Mucosa of gallbladder (tissue), 1 donor: Measurements from ENCODE around the gene NPAS3. TPM values are rescaled to one million over a fixed set of nuclear protein-coding genes. Genes with fewer than 3 reads are reported as not detected.

Experiments
- DNase-seq: peaks from one replicate; pipeline ENCODE4 v3.0.0-alpha.2; 2020; ENCODE audit warnings: low spot score
- total RNA-seq: library from RNA; stranded (reverse); gene quantifications from one replicate; pipeline ENCODE4 v1.2.1, GENCODE V29; 2021
- donor health status: DM: no; HTN: no; CAD: no.

Gene NPAS3
- total RNA-seq, 1 donor from 2014 or later = 1.8 TPM

DNA sequence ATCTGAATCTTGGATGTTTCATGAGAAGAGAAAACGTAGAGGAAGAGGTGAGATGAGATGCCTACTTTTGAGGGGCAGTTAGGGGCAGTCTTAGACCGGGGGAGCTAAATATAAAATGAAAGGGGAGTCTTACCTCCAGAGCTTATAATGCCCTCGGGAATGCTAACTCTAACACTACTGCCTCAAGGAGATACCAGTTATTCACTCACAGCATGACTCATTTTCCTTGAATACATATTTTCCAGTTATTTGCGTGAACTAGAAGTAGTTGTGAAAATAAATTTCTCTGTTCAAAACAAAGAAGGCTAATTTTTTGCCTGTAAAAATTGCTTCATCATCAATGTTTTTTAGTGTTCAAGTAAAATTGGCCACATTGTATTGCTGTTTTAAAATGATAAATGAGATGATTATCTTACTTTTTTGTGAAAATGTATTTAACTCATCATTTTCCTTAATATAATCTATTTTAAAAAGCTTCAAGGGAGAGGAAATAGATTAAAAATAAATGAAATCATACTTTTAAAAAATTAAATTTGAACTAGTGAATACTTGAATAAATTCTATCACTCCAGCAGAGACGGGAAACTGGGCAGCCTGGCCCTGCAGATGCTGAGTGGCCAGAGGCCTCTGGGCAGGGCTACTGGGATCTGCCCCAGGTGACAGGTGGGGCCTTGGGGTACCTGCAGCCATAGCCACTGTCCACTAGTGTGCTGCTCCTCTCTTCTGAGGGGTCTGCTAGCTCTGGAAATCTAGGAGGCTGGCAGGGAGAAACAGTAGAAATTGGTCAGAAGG lies 672.9 kb downstream of the NPAS3 start:
- DNase-seq = no peak

DNA sequence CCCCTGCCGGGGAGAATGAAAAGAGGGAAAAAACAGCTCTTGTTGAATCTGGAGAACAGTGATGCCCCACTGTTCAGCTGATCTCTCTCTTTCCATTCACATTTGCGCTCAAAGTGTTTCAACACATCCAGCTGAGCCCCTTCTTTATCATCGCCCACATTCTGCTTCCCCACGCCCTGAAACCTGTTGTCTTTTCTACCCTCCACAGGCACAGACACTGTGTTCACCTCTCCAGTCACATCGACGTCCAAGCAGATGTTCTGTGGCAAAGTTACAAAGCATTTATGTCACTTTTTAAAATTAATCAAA lies 673.5 kb downstream of the NPAS3 start:
- no peak for DNase-seq

DNA sequence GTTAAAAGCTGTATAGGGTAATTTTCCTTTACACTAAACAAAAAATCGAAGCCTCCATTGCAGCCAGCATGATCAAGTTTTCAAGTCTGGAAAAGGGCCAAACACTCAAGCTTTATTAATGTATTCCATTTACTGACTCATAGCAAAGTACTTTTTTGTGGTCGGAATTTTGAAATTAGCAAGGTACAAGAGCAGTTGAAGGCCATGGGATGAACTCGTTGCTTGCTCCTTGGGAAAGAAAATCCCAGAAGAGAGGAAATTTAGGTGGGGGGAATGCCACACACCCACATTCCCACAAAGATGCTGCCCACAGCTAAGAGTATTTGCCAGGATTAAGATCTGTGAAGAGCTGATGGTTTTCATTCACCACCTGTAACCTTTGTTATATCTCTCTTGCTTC lies 678.5 kb downstream of the NPAS3 start:
- no peak for DNase-seq

DNA sequence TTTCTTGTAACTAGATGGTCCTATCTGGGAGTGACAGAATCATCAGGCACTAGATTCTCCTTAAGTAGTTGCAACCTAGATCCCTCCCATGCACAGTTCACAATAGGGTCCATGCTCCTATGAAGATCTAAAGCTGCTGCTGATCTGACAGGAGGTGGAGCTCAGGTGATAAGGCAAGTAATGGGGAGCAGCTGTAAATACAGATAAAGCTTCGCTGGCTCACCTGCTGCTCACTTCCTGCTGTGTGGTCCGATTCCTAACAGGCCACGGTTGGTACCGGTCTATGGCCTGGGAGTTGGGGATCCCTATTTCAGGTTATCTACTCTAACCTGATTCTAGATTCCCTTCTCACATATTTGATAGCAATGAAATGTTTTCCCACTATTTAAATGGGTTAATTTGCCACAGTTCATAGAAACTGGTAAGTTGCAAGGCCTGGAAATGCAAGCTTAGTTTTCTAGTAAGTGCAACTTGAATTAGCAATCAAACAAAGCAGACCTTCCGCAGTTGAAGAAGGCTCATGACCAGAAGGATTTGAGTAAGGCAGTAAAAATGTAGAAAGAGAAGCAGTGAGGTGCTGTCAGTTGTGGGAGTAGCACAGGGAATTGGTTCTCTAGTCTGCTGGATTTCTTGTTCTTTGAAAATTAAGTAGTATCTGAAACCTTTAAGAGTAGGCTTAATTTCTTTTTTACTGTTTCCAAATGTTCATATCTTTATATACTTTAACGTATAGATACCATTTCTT lies 679.9 kb downstream of the NPAS3 start:
- no peak for DNase-seq

DNA sequence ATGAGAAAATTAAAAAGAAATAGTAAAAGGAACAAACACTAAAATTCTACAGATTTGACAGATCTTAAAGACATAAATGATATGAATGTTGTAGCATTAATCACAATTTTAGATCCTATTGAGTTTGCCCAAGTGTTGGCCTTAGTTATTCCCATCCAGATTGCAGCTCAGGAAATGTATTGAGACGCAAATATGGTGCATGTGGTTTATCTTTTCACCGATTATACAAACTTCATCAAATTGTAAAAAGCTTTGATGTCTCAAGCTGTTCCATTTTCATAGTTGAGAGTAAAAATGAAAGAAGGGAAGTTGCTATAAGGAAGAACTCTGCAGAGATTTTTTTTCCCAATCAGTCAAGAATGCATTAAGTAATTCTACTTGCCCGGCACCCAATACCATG lies 683.8 kb downstream of the NPAS3 start:
- no peak for DNase-seq

DNA sequence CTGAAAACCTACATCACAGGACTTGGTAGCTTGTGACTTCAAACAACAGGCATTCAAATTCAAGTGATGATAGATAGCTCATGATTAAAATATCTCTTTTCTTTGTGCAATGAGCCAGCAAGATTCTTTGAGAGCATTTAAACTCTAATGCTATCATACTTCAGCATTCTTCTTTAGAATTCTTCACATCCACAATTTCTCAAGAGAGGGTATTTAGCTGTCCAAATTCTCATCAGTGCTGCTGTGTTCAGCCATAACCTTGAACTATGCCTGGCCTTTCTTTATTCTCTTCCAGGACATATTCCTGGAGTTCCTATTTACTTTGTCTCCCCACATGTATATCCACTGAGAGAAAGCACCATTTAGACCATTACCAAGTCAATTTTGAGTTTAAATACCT lies 691.1 kb downstream of the NPAS3 start:
- DNase-seq = no peak

DNA sequence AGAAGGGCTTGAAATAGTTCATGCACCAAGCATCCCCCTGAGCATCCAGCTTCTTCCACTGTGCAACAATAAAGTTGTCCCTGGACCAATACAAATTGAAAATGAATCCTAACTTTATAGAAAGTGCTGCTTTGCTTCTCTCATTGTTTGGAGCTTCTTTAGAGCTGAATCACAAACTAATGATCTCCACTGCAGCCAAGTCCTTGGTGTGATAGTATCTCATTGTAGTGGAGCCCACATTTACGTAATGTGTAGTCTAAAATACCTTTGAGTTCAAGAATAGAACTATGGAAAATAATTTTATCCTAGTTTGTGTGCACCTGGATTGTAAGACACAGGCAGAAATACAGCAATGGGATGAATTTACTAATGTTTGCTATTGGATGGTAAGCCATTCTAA lies 692.3 kb downstream of the NPAS3 start:
- DNase-seq = no peak

DNA sequence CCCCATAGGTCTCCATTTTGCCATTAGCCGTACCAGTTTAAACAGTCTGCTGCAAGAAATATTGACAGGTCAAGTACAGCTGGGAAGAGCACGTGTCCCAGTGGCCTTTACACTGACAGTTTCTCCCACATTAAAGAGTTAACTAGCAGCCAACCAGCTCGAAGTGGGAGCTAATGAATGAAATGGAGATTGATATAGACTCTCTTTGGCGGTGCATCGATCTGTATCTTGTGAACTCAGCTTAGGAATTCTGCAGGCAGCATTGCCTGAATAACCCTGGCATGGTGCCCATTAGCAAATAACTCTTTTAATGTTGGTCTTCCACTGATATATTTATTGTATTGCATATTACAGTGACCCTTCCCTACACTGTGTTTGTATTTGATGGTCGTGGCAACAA lies 692.8 kb downstream of the NPAS3 start:
- no peak for DNase-seq

DNA sequence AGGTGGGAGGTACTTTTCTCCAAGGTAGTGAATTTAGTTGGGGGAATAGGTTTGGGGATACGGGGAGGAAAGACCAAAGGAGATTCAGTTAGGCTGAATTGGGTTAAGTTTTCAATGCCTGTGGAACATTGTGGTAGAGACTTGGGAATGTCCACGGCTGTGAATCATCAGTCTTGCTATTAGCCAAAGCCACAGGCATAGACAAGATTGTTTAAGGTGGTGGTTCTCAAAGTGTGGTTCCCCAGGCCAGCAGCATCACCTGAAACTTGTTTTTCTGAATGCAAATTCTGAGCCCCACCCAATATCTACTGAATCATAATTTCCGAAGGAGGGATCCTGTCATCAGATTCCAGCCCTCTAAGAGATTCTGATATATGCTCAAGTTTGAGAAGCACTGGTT lies 696.0 kb downstream of the NPAS3 start:
- no peak for DNase-seq

DNA sequence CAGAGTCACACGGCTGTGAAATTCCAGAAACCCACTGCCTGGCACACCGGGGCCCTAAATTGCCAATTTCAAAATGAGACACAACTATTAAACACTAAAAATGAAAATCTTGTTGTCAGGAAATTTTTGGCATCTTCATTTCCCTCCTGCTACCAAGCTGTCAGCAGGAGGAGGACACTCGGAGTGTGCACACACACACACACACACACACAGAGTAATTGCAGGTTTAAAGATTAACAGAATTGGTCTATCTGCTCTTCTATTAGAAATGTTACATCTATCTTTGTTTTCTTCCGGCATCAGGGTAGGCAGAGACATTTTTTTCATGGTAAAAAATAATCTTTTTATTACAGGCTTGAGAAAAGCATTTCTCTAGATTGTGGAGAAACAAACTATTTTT lies 698.0 kb downstream of the NPAS3 start:
- DNase-seq = no peak

DNA sequence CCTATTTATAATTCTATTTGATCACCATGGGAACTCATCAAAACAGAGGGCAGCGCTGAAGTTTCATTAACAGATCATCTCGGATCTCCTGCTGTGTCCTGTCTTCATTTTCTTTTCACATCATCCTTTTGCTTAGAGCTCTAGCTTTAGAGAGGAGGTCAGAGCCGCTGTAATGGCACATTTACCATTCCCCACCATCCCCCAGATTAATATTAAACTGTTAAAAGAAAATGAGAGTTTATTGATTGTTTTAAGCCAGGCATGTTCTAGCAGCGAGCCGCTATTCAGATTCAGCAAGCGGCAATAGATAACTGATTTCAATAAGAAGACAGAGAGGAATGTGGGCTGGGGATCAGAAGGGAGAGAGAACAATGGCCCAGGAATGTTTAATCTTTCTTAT lies 703.4 kb downstream of the NPAS3 start:
- DNase-seq = no peak

DNA sequence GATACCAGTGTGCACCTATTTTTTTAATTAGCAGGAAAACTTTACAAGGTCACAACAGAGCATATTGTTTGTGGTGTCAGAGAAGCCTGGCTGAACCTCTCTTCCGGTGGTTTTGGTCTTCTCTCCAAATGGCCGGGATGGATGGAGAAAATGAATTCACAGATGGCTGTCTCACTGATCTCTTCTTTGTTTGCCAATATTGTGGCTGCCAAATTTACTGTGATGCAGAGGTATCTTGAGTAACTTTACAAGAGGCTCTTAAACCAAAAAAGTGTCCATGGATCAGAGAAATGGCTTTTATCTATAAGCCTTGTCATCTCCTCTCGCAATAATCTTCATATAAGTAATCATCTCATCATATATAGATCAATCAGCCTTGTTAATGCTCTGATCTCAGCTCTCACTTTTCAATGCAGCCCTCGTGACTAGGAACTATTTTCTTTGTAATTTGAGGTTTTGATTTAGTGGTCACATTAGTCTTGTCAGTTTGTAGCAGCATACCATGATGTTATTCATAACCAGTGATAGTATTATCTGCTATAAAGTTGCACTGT lies 704.1 kb downstream of the NPAS3 start:
- no peak for DNase-seq

DNA sequence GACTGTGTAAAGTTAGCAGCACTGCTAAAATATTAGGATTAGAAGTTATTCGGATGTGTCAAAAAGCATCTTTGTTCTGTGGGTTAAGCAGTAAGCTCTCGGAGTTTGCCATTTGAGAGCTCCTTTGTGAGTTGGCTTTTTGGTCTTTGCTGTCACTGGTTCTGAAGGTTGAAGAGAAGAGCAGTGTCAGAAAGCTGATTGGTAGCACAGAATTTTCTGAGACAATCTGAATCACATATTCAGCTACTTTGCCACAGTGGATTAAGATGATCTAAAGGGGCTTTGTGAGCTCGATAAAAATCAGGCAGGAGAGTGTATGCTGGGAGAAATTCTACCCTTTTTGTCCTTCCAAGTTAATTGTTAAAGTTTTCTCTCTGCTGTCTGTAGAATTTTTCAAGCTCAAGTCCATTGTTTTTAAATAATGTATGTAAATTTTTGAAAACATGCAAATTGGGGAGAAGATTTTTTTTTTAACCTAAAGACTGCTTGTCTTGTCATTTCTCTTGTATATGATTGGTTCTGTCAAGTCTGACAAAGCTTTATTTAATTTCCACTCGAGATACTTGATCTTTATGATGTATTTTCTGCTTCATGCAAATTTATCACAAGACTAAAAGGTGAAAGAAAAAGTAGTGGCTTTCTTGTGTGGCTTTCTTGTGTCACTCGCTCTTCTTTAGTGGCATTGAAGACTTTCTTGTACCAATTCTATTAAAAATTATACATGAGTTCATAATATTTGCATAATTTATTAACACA lies 704.9 kb downstream of the NPAS3 start:
- DNase-seq = no peak

DNA sequence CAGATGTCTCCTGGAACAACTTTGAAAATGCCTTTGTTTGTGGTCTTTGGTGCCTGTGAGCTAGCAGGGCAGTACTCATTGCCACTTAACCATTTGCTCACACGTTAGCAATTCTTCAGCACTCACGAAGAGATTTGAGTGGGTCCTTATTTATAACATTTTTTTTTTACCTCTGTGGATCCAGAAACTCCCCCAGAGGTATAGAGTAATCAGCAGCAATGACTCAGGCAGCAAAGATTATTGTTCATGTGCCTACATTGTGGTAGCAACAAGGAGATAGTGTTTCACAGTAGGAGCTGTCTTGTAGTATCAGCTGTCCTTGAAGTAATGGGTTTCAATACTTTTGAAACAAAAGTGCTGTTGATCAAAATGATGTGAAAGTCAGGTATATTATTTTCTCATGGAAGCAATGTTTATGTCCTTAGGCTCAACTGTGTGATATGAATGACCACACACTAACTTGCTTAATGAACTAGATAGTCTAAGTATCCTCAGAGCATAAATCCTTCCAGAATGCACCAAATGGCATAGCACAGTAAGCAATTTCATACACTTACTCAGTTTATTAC lies 708.1 kb downstream of the NPAS3 start:
- DNase-seq = no peak

DNA sequence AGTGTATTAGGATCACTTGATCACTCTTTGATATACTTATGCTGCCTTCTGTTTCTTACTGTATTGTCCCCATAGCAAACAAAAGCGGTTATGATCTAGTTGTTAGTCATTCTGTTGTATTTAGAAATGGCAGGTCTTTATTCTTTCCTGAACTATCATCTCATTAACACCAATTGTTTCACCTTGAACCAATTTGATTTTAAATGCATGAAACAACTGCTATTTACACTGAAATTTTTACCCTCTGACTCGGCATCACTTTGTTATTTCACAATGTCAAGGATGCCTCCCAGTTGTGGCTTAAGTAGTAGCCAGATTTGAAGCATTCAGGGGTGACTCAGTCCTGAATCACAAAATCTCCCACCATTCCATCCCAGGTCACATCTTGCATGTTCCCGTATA lies 708.7 kb downstream of the NPAS3 start:
- DNase-seq = no peak

DNA sequence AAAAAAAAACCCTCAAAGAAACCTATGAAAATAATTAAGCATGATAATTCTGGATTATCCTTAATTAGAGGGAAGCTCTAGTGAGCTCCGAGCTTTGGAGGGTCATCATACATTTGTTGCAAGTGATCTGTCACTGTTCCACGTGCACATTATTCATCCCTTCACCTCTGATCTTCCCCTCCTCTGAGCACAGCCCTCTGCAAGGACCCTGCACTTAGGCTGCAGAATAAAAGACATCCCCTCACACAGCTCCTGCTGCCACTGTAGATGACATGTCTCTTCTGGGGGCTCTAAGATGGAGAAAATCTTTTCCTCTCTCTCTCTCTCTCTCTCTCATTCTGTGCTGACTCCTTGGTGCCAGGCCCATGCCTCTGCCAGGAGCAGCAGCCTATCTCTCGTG lies 711.8 kb downstream of the NPAS3 start:
- no peak for DNase-seq

DNA sequence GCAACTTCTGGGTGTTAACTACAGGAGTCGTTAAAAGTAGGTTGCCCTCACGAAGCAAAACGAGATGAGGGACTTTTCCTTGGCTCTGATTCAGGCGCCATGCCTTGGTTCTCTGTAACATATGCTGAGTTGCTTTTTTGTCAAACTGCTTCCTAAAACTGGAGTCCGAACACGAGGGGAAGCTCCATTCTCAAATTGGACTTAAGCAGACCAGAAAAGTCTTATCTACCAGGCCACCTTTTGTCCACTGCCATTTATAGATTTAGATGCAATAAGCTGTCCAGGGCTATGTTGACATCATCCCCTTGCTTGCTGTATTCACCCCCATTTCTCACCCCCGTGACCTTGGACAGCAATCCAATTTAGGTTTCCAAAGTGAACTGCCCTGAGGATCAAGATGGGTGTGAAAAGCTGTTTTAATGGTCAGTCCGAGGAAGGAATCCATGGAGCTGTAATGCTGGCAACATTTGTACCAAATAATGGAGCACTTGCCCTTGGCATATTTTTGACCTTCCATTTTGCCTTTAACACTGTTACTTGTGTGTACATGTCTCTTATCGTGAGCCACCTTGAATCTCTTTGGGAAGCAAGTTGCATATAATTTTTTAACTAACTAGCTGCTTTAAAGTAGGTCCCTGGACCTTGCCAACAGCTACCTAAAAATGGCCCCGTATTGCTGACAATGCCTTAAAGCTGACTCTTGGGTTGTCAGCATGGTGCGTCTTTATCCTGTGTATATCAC lies 714.1 kb downstream of the NPAS3 start:
- no peak for DNase-seq

DNA sequence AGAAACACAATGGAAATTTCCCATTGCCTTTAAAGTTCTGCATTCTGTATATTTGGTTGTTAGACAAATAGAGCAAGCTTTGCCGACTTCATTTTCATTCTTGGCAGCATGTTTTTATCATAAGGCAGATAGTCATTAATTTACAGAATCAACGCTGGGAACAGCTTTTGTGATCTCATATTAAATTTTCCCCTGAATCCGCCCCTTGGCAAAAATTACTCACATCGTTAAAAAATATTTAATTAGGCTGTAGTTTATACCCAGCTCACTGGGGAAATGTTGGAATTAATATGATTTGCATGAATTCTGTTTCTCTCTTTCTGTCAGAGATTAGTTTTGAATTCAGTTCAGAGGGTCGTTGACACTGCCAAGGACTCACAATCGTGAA lies 714.6 kb downstream of the NPAS3 start:
- no peak for DNase-seq

DNA sequence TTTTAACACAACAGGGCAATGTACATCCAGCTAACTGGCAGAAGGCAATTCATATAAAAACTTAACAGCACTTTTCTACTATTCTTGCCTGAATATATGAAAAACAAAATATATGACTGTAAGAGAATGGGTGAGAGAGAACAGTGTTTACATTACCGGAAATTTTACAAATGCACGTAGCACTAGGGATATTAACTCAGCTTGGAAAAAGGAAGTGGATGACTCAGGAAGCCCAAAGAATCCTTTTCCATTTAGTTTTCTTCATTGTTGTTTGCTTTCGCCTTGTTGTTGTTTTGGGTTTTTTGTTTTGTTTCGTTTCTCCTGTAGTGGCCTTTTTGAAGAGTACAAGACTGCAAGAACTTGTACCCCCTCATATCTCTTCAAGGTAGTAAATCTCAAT lies 716.7 kb downstream of the NPAS3 start:
- no peak for DNase-seq

DNA sequence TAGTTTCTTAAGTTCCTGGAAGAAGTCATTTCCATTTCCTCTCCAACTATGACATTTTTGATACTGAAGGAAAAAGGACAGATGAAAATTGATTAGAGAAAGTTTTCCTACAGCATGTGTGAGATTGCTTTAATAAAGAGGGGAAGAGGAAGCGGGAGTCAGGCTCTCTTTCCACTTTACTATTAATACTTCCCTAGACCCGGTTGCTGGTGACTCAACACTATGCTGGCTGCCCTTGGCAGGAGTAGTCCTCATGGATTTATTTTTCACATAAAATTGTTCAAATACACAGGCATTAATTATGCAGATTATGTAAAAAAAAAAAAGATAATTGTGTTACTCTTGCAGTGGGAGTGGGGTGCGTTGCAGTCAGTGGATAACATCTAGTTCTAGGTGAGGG lies 718.8 kb downstream of the NPAS3 start:
- no peak for DNase-seq

DNA sequence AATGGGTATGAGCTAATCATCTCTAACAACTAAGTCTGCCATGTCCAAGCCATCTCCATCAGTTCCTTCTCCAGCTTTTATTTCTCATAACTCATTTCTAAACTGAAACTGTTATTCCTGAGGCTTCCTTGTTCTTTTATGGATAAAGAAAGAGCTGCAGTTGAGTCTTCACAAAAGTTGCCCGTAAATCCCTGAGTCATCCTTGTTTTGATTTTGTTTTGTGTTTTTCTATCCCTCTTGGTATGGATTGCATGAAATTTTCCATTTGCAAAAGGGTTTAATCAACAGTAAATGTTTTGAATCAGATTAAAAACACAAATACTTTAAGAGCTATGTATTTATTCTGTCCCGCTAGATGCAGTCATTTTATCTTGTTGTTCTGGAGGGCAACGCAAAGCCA lies 721.6 kb downstream of the NPAS3 start:
- no peak for DNase-seq

DNA sequence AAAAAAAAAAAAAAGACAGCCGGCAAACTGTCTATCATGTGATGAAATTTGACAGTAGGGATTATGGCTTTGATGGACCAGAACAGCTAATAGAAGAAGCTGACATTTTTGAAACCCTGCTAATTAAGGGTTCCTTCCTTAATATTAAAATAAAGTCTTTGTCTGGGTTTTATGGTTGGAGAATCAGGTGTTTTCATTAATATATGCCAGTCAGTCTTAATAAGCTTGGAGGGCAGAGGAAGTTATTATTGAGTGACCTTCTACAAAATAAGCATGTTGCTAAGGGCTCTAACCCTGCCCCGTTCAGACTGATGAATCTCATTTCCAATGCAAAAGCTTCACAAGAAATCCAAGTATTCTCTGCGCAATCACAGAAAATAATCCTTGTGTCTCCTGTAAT lies 722.4 kb downstream of the NPAS3 start:
- no peak for DNase-seq
